Fibroblast of lung (primary cell): ENCODE results near the gene UGT1A10. TPM values are rescaled to one million over a fixed set of nuclear protein-coding genes. Genes with fewer than 3 reads are reported as not detected.
"Not testable (repeated sequence)": the region's sequence is repeated elsewhere in the genome, so short reads cannot be mapped to it uniquely, and the experiment has no call there.

Experiments used
- DNase-seq, 2 donors: peaks; one replicate each; pipeline versions ENCODE4 v3.0.0 to v3.0.0-alpha.2; 2010; ENCODE audit warnings: low read depth in 2 of 2
- H2AFZ ChIP-seq: 2 replicates; pipeline ENCODE4 v1.5.1; 2012; ENCODE audit warnings: low read length, control low read depth, inconsistent platforms
- H3K27ac ChIP-seq: 2 replicates; pipeline ENCODE4 v1.5.1; 2011; ENCODE audit warnings: low read length, control low read depth; ENCODE audit not compliant: insufficient read depth
- H3K27me3 ChIP-seq: 2 replicates; pipeline ENCODE4 v1.5.1; 2011; ENCODE audit warnings: mild to moderate bottlenecking, low read length; ENCODE audit not compliant: control insufficient read depth, insufficient read depth
- H3K36me3 ChIP-seq: 2 replicates; pipeline ENCODE4 v1.5.1; 2011; ENCODE audit warnings: low read length; ENCODE audit not compliant: control insufficient read depth, insufficient read depth
- H3K4me1 ChIP-seq: 2 replicates; pipeline ENCODE4 v1.5.1; 2011; ENCODE audit warnings: low read length; ENCODE audit not compliant: control insufficient read depth, insufficient read depth; ENCODE audit errors: extremely low read depth
- H3K4me2 ChIP-seq: 2 replicates; pipeline ENCODE4 v1.5.1; 2011; ENCODE audit warnings: low read length, control low read depth; ENCODE audit not compliant: insufficient read depth; ENCODE audit errors: extremely low read depth
- H3K4me3 ChIP-seq, 4 experiments: fragments of 200-600 bp in 1 of 4; sonication (generic) in 1 of 4; replicated peaks in 1 of 4; 2 replicates each; pipeline ENCODE4 v1.5.1; 2011 to 2016; ENCODE audit warnings: low read length in 4 of 4, low read depth in 3 of 4, mild to moderate bottlenecking in 3 of 4, control low read depth in 2 of 4, inconsistent platforms in 1 of 4, mixed read lengths in 1 of 4; ENCODE audit not compliant: insufficient read depth in 1 of 4; ENCODE audit errors: control extremely low read depth in 1 of 4
- H3K79me2 ChIP-seq: 2 replicates; pipeline ENCODE4 v1.5.1; 2012; ENCODE audit warnings: mild to moderate bottlenecking, low read length, inconsistent platforms; ENCODE audit not compliant: control insufficient read depth, insufficient read depth
- H3K9ac ChIP-seq: 2 replicates; pipeline ENCODE4 v1.5.1; 2011; ENCODE audit warnings: mild to moderate bottlenecking, low read length, control low read depth; ENCODE audit not compliant: insufficient read depth
- H3K9me3 ChIP-seq: 2 replicates; pipeline ENCODE4 v1.5.1; 2012; ENCODE audit warnings: low read depth, low read length; ENCODE audit not compliant: control insufficient read depth, insufficient read depth
- H4K20me1 ChIP-seq: 2 replicates; pipeline ENCODE4 v1.5.1; 2011; ENCODE audit warnings: low read length; ENCODE audit not compliant: control insufficient read depth, insufficient read depth; ENCODE audit errors: extremely low read depth
- EZH2 ChIP-seq: IDR thresholded peaks from 2 replicates; pipeline ENCODE4 v1.5.1; 2012; ENCODE audit warnings: low read length, control low read depth, mild to moderate bottlenecking; ENCODE audit errors: missing control alignments
- polyA plus RNA-seq, 2 donors: library from polyadenylated mRNA; depleted of rRNA in 1 of 2; stranded (reverse) in 1 of 2; unstranded in 1 of 2; fragments of >200 nt; gene quantifications; 2 replicates each; pipeline ENCODE4 v1.2.1, GENCODE V29; 2011 to 2012; ENCODE audit warnings: missing spikeins in 1 of 2
- total RNA-seq: library from RNA; depleted of rRNA; stranded (reverse); fragments of >200 nt; gene quantifications from 2 replicates; pipeline ENCODE4 v1.2.1, GENCODE V29; 2014
- TF ChIP-seq, protein P1 (sequence below), 2 donors: IDR thresholded peaks in 1 of 2; conservative IDR thresholded peaks in 1 of 2; 1 replicate in 1 of 2; 2 replicates in 1 of 2; pipeline ENCODE4 v1.5.1; 2011 to 2012; ENCODE audit warnings: low read length in 2 of 2, control low read depth in 1 of 2, inconsistent platforms in 1 of 2, low read depth in 1 of 2, mild to moderate bottlenecking in 1 of 2

The UGT1A10 gene
- total and polyA plus RNA-seq, 2 donors (not counting 1 experiment from before 2014, with no cell fraction given): not detected

DNA sequence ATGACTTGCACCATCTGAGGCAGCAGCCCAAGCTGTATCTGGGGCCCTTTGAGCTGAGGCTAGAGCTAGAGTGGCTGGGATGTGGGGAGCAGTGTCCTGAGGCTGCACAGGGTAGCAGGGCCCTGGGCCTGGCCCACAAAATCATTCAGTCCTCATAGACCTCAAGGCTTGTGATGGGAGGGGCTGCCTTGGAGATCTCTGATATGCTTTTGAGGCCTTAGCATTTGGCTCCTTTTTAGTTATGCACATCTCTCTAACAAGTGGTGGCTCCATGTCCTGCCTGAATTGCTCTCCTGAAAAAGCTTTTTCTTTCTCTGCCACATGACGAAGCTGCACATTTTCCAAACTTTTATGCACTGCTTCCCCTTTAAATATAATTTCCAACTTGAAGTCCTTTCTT lies 30.6 kb upstream of the UGT1A10 start:
- no peak for DNase-seq
- H3K4me3 ChIP-seq: no peak overlapping the region
- H4K20me1 ChIP-seq: no peaks in the 10 kb centered on the region
- no peak overlapping the region for H2AFZ ChIP-seq
- H3K27me3 ChIP-seq: no peaks in the 10 kb centered on the region
- H3K9me3 ChIP-seq: no peaks in the 10 kb centered on the region
- no peaks in the 10 kb centered on the region for H3K36me3 ChIP-seq
- no peak overlapping the region for H3K9ac ChIP-seq
- no peaks in the 10 kb centered on the region for H3K4me1 ChIP-seq
- H3K4me2 ChIP-seq: no peak overlapping the region
- H3K79me2 ChIP-seq: no peaks in the 10 kb centered on the region
- no peak overlapping the region for H3K27ac ChIP-seq
- no peak for TF ChIP-seq EZH2
- TF ChIP-seq, protein P1, sequence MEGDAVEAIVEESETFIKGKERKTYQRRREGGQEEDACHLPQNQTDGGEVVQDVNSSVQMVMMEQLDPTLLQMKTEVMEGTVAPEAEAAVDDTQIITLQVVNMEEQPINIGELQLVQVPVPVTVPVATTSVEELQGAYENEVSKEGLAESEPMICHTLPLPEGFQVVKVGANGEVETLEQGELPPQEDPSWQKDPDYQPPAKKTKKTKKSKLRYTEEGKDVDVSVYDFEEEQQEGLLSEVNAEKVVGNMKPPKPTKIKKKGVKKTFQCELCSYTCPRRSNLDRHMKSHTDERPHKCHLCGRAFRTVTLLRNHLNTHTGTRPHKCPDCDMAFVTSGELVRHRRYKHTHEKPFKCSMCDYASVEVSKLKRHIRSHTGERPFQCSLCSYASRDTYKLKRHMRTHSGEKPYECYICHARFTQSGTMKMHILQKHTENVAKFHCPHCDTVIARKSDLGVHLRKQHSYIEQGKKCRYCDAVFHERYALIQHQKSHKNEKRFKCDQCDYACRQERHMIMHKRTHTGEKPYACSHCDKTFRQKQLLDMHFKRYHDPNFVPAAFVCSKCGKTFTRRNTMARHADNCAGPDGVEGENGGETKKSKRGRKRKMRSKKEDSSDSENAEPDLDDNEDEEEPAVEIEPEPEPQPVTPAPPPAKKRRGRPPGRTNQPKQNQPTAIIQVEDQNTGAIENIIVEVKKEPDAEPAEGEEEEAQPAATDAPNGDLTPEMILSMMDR (conservative IDR thresholded peaks at IDR 0.05 in 1 of 2, IDR thresholded peaks at IDR 0.05 in 1 of 2; ENCODE audit: low read depth in 1 of 2, low read length in 2 of 2): no peak

DNA sequence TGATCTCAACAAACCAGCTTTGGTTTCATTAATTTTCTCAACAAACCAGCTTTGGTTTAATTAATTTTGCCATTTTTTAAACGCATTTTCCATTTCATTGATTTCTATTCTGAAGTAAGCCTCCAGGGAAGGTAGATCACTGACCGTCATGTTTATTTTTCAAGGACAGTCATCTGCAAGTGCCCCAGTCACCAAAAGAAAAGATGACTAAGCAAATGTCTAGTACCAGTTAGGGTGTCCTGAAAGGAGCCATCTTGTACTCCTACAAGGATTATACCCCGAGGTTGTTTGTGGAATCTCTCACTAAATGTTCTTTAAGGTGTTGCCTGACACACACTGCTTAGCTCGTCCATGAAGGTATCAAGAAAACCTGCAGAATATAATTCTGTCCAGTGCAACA lies 25.0 kb upstream of the UGT1A10 start:
- H3K9me3 ChIP-seq: no peaks in the 10 kb centered on the region
- no peaks in the 10 kb centered on the region for H3K4me1 ChIP-seq
- DNase-seq: no peak
- no peak overlapping the region for H3K27ac ChIP-seq
- H2AFZ ChIP-seq: no peak overlapping the region
- no peaks in the 10 kb centered on the region for H3K27me3 ChIP-seq
- no peaks in the 10 kb centered on the region for H4K20me1 ChIP-seq
- no peak overlapping the region for H3K9ac ChIP-seq
- TF ChIP-seq, protein P1 (conservative IDR thresholded peaks at IDR 0.05 in 1 of 2, IDR thresholded peaks at IDR 0.05 in 1 of 2; ENCODE audit: low read depth in 1 of 2, low read length in 2 of 2): no peak
- no peak for TF ChIP-seq EZH2
- H3K4me3 ChIP-seq: no peak overlapping the region
- H3K79me2 ChIP-seq: no peaks in the 10 kb centered on the region
- no peak overlapping the region for H3K4me2 ChIP-seq
- no peaks in the 10 kb centered on the region for H3K36me3 ChIP-seq

DNA sequence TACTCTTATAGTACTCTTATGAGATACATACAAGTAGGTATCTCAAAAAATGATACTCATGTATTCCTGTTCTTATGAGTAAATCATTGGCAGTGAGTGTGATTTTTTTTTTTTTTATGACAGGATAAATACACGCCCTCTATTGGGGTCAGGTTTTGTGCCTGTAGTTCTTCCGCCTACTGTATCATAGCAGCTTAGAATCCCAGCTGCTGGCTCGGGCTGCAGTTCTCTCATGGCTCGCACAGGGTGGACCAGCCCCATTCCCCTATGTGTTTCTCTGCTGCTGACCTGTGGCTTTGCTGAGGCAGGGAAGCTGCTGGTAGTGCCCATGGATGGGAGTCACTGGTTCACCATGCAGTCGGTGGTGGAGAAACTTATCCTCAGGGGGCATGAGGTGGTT lies 18.8 kb upstream of the UGT1A10 start, which contains the start of gene UGT1A8:
TSS of gene UGT1A8 (plus strand) at position 158 of the 400 bp plus-strand sequence. CDS start at position 233, 75 bp downstream.
- not testable (repeated sequence) for DNase-seq, H3K36me3 ChIP-seq, H3K27ac ChIP-seq, H2AFZ ChIP-seq, H3K4me3 ChIP-seq, H3K9me3 ChIP-seq, H3K4me2 ChIP-seq, H4K20me1 ChIP-seq, H3K27me3 ChIP-seq, H3K9ac ChIP-seq, H3K4me1 ChIP-seq, H3K79me2 ChIP-seq
